ENCODE measurements around the gene EFNA4. TPM values are rescaled to one million over a fixed set of nuclear protein-coding genes. Genes with fewer than 3 reads are reported as not detected.
A peak's percentile ranks its signal among the peaks of the same experiment; 100 is the strongest.

The EFNA4 gene
- total RNA-seq, 1 experiment from 2014 or later: 11.8 TPM

DNA sequence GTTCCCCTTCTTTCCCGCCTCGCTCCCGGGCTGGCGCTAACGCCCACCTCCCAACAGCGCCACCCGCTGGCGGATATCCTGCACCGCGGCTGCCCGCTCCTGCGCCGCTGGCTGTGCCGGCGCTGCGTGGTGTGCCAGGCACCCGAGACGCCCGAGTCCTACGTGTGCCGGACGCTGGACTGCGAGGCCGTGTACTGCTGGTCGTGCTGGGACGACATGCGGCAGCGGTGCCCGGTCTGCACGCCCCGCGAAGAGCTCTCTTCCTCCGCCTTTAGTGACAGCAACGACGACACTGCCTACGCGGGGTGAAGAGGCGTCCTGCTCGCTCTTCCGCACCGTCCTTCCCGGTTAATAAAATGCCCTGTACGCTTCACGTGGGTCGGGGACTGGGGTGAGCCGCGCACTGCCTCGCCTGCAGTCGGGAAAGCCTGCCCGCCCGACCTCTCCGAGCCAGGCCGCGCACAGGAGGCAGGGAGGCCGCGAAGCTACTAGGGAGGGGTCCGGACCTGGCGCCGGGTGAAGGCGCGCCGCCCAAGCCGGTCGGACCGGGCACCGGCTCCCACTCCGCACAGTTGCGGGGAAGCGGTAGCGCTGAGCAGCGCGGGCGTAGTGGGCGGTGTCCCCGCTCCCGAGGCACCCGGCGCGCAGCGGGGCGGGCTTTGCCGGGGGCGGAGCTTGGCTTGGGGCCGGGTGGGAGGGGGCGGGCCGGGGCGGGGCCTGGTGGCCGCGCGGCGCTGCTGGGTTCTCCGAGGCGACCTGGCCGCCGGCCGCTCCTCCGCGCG, 12.8 kb upstream of the EFNA4 start, which contains the start of gene ADAM15:
TSS of gene ADAM15 (plus strand) at position 757 of the 782 bp plus-strand sequence. CDS start 71 bp downstream, outside the sequence.
- Histone ChIP-seq H3K23me2 (ENCODE audit: insufficient read length, low read depth, low read length, poor library complexity, severe bottlenecking) (peaks cover 16% of the 10 kb centered on the region), H3K79me2 (ENCODE audit: insufficient read depth, low read length) (no peaks in the 10 kb centered on the region), H3K56ac (ENCODE audit: insufficient read length, low read depth, low read length) (no peak within 1 kb of the TSS), H3K18ac (ENCODE audit: insufficient read length, low read depth, low read length) (peak within 1 kb of the TSS; percentile 35), H3K14ac (ENCODE audit: insufficient read depth, low read length) (peak within 1 kb of the TSS; percentile 23; the same call in 1 of the 2 replicates), H3K9me3 (ENCODE audit: control insufficient read depth, low read depth, low read length) (no peaks in the 10 kb centered on the region), H3K4me2 (ENCODE audit: insufficient read depth, insufficient read length, low read length) (peak within 1 kb of the TSS; percentile 67), H2AK5ac (ENCODE audit: insufficient read length, low read length) (no peak within 1 kb of the TSS), H3K9ac (ENCODE audit: extremely low read depth, insufficient read length, low read length) (peak within 1 kb of the TSS; percentile 7), H4K5ac (ENCODE audit: insufficient read length, low read depth, low read length) (no peak within 1 kb of the TSS), H3K27me3 (ENCODE audit: insufficient read depth, low read length) (peaks cover 4% of the 10 kb centered on the region; the same call in 1 of the 2 replicates), H2BK12ac (ENCODE audit: insufficient read length, low read depth, low read length) (no peak within 1 kb of the TSS), H3K23ac (ENCODE audit: insufficient read length, low read depth, low read length) (no peak within 1 kb of the TSS), H3K79me1 (ENCODE audit: insufficient read depth, low read depth, low read length, poor library complexity, severe bottlenecking) (no peaks in the 10 kb centered on the region), H3T11ph (ENCODE audit: low read length) (no peak within 1 kb of the TSS), H2BK20ac (ENCODE audit: low read depth, low read length, poor library complexity, severe bottlenecking) (no peak within 1 kb of the TSS), H3K4me1 (ENCODE audit: insufficient read depth, low read length) (no peaks in the 10 kb centered on the region; the same call in 1 of the 2 replicates), H2BK5ac (ENCODE audit: insufficient read length, low read length) (no peak within 1 kb of the TSS), H4K8ac (replicated peaks; ENCODE audit: insufficient read length, low read depth, low read length) (no peak within 1 kb of the TSS), H4K20me1 (ENCODE audit: control insufficient read depth, insufficient read depth, insufficient read length) (no peaks in the 10 kb centered on the region), H3K4ac (ENCODE audit: low read depth, low read length) (no peak within 1 kb of the TSS), H2AFZ (ENCODE audit: low read length) (no peak within 1 kb of the TSS), H2BK15ac (ENCODE audit: low read depth, low read length) (no peak within 1 kb of the TSS), H2BK120ac (ENCODE audit: low read depth, low read length, poor library complexity, severe bottlenecking) (no peak within 1 kb of the TSS), H3K27ac (ENCODE audit: insufficient read length, low read depth, low read length) (no peak within 1 kb of the TSS), H4K91ac (ENCODE audit: insufficient read length, low read depth, low read length) (no peak within 1 kb of the TSS)
- H3K36me3 Mint-ChIP-seq (ENCODE audit: insufficient read depth in 1 of 3, low read depth in 3 of 3): peaks cover 0 to 3% (median under 1%) of the 10 kb centered on the region in 3 experiments; a peak in 3 of 7 replicates
- H3K9me3 Mint-ChIP-seq: no peaks in the 10 kb centered on the region
- no CpG with 5 or more reads among the region's 99 CpGs for WGBS (ENCODE audit: extremely low coverage, insufficient read length, low lambda C conversion rate)
- H3K27ac Mint-ChIP-seq: peak within 1 kb of the TSS in 2 of 3 experiments; percentile 25 to 77; a peak in 1 of 7 replicates
- peaks cover 19% of the 10 kb centered on the region for H3K27me3 Mint-ChIP-seq (ENCODE audit: low read depth)
- TF ChIP-seq, protein P1, sequence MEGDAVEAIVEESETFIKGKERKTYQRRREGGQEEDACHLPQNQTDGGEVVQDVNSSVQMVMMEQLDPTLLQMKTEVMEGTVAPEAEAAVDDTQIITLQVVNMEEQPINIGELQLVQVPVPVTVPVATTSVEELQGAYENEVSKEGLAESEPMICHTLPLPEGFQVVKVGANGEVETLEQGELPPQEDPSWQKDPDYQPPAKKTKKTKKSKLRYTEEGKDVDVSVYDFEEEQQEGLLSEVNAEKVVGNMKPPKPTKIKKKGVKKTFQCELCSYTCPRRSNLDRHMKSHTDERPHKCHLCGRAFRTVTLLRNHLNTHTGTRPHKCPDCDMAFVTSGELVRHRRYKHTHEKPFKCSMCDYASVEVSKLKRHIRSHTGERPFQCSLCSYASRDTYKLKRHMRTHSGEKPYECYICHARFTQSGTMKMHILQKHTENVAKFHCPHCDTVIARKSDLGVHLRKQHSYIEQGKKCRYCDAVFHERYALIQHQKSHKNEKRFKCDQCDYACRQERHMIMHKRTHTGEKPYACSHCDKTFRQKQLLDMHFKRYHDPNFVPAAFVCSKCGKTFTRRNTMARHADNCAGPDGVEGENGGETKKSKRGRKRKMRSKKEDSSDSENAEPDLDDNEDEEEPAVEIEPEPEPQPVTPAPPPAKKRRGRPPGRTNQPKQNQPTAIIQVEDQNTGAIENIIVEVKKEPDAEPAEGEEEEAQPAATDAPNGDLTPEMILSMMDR (conservative IDR thresholded peaks at IDR 0.05): peak; percentile 98
- peak; percentile 84 for DNase-seq
- peaks cover 23 to 41% of the 10 kb centered on the region in 2 experiments for H3K4me1 Mint-ChIP-seq
- H3K4me3 Mint-ChIP-seq: peak within 1 kb of the TSS; percentile 67 to 88

Measured in H9 (cell line).